Measurements from ENCODE around the gene LINS1. TPM values are rescaled to one million over a fixed set of nuclear protein-coding genes. Genes with fewer than 3 reads are reported as not detected.

The LINS1 gene
- total and polyA plus RNA-seq, 10 of the 15 experiments (the other 5 are each of a cell fraction or from before 2014, with no cell fraction given): 13.5 to 33.1 (median 20.3) TPM

DNA sequence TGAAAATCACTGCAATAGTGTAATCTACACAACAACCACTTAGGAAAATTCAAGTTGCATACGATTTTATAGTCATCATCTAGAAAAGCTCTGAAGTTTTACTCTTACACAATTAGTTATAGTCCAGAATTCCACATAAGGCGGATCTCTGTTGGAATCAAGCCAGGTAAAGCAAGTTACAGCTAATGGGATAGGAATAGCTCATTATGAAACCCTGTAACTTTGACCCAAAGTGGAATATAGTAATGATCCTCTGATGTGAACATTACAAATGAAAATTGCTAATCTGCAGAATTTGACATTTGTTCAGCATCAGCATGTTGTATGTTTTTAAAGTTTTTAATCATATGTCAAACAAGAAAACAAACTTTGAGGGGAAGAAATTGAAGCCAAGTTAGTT is 77.7 kb downstream of the LINS1 start (continued):
- no peak for TF ChIP-seq SUZ12 (IDR thresholded peaks at IDR 0.05; ENCODE audit: unreplicated experiment)
- TF ChIP-seq, protein P1, sequence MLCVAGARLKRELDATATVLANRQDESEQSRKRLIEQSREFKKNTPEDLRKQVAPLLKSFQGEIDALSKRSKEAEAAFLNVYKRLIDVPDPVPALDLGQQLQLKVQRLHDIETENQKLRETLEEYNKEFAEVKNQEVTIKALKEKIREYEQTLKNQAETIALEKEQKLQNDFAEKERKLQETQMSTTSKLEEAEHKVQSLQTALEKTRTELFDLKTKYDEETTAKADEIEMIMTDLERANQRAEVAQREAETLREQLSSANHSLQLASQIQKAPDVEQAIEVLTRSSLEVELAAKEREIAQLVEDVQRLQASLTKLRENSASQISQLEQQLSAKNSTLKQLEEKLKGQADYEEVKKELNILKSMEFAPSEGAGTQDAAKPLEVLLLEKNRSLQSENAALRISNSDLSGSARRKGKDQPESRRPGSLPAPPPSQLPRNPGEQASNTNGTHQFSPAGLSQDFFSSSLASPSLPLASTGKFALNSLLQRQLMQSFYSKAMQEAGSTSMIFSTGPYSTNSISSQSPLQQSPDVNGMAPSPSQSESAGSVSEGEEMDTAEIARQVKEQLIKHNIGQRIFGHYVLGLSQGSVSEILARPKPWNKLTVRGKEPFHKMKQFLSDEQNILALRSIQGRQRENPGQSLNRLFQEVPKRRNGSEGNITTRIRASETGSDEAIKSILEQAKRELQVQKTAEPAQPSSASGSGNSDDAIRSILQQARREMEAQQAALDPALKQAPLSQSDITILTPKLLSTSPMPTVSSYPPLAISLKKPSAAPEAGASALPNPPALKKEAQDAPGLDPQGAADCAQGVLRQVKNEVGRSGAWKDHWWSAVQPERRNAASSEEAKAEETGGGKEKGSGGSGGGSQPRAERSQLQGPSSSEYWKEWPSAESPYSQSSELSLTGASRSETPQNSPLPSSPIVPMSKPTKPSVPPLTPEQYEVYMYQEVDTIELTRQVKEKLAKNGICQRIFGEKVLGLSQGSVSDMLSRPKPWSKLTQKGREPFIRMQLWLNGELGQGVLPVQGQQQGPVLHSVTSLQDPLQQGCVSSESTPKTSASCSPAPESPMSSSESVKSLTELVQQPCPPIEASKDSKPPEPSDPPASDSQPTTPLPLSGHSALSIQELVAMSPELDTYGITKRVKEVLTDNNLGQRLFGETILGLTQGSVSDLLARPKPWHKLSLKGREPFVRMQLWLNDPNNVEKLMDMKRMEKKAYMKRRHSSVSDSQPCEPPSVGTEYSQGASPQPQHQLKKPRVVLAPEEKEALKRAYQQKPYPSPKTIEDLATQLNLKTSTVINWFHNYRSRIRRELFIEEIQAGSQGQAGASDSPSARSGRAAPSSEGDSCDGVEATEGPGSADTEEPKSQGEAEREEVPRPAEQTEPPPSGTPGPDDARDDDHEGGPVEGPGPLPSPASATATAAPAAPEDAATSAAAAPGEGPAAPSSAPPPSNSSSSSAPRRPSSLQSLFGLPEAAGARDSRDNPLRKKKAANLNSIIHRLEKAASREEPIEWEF (IDR thresholded peaks at IDR 0.05; ENCODE audit: insufficient replicate concordance, low read depth, low read length): no peak
- no peak for TF ChIP-seq POLR2AphosphoS2 (IDR thresholded peaks at IDR 0.05; ENCODE audit: low read depth, low read length)
- TF ChIP-seq MYC (IDR thresholded peaks at IDR 0.05; ENCODE audit: insufficient read depth, insufficient read length, insufficient replicate concordance, low read length, severe bottlenecking): no peak
- TF ChIP-seq TARDBP (IDR thresholded peaks at IDR 0.05; ENCODE audit: borderline replicate concordance): no peak

- H3K9me3 ChIP-seq (replicated peaks; ENCODE audit: control insufficient read depth, insufficient read depth, low read length): no peaks in the 10 kb centered on the region
- TF ChIP-seq ZNF622 (IDR thresholded peaks at IDR 0.05) (no peak), NRF1 (conservative IDR thresholded peaks at IDR 0.05; ENCODE audit: low read depth, low read length) (no peak), CREB1 (IDR thresholded peaks at IDR 0.05; ENCODE audit: low read depth) (no peak), GABPA (IDR thresholded peaks at IDR 0.05; ENCODE audit: low read depth) (no peak), RCOR1 (conservative IDR thresholded peaks at IDR 0.05; ENCODE audit: low read depth, low read length) (no peak), SIX5 (IDR thresholded peaks at IDR 0.05; ENCODE audit: low read depth, low read length, severe bottlenecking) (no peak), LARP7 (IDR thresholded peaks at IDR 0.05) (no peak)
- no peaks in the 10 kb centered on the region for H3K27me3 ChIP-seq (replicated peaks in 1 of 2; ENCODE audit: control insufficient read depth in 2 of 2, insufficient read depth in 2 of 2, low read length in 1 of 2)
- no peaks in the 10 kb centered on the region for H3K36me3 ChIP-seq (ENCODE audit: control insufficient read depth in 2 of 2, insufficient read depth in 2 of 2, low read length in 1 of 2)
- ChIA-PET SMC1A (ENCODE audit: uncharacterized antibody, unreplicated experiment) (no interaction called here), POLR2A (no interaction called here), RAD21 (ENCODE audit: unreplicated experiment) (no interaction called here), CTCF (no interaction called here)
- no peak overlapping the region for H3K4me2 ChIP-seq (ENCODE audit: control insufficient read depth, insufficient read depth)
- FAIRE-seq: no peak
- in situ Hi-C loops (cut with MboI): no loop called here
- no peaks in the 10 kb centered on the region for H3K4me1 ChIP-seq (ENCODE audit: control insufficient read depth, insufficient read depth, low read length)
- no peak for ATAC-seq
- H3K79me2 ChIP-seq (ENCODE audit: control insufficient read depth, insufficient read depth, low read length): no peaks in the 10 kb centered on the region
- BruUV-seq (replicated peaks): no TSS peak
- H4K20me1 ChIP-seq (ENCODE audit: control insufficient read depth, insufficient read depth): no peaks in the 10 kb centered on the region
- H2AFZ ChIP-seq (ENCODE audit: control insufficient read depth, low read depth, low read length): no peak overlapping the region
- 46% methylated on average over 3 of the region's 3 CpGs for WGBS (ENCODE audit: insufficient coverage, insufficient replicate concordance, low lambda C conversion rate, missing lambda C conversion rate)
- intact Hi-C loops (cut with micrococcal nuclease; ENCODE audit: unreplicated experiment): no loop called here
- H3K4me3 ChIP-seq: no peak overlapping the region
- no peak overlapping the region for H3K9ac ChIP-seq (ENCODE audit: control insufficient read depth, insufficient read depth, low read length)
- DNase-seq (ENCODE audit: low read depth, low spot score): no peak
- no peak overlapping the region for H3K27ac ChIP-seq (ENCODE audit: control insufficient read depth, insufficient read depth)
Measured at GRCh38 chr15:100521907-100522306, 80.1 kb downstream of the LINS1 start.
